ENCODE data around the gene AK4.
"Not testable (repeated sequence)": the region's sequence is repeated elsewhere in the genome, so short reads cannot be mapped to it uniquely, and the experiment has no call there.

The AK4 gene

DNA sequence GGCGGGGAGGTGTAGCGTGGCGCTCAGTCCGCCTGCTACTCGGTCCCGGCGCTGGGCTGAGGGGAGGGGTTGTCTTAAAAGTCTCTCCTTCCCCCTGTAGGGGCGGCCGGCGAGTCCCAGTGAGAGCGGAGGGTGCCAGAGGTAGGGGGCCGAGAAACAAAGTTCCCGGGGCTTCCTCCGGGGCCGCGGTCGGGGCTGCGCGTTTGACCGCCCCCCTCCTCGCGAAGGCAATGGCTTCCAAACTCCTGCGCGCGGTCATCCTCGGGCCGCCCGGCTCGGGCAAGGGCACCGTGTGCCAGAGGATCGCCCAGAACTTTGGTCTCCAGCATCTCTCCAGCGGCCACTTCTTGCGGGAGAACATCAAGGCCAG is at the start of gene AK4:
TSS of gene AK4 (plus strand) at position 26 of the 370 bp plus-strand sequence. CDS start at position 231, 205 bp downstream.
- not testable (repeated sequence) for DNase-seq

GRCh38 chr1:65103807-65104206 is 44.2 kb upstream of the AK4 start:
- no peak for DNase-seq

DNA sequence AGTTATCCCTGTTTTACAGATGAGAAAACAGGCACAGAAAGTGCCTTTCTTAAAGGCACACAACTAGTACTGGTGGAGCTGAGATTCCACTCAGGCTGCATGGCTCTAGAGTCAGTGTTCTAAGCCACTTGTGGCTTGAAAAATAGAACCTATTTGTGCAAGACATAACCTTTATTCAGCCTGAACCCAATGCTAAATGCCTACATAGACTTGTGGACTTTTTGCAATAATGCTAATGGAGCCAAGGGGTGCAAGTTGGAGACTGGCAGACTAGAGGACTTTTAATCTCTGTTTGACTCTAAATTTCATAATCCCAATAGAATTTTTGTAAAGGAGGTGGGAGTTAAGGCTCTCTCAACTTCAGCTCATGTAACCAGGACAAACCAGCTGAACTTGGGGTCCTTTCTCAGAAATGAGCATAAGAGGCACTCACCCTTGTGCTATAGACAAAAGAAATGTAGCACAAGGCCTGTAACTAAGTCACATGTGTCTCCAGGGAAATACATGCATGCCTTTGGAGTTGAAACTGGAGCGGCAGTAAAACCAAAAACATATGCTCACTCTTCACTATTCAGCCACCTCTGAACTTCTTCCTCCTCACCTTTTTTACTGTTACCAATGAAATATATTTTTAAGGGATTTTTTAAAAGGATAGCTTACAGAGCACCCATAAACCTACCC is 43.0 kb upstream of the AK4 start:
- DNase-seq, result no peak

DNA sequence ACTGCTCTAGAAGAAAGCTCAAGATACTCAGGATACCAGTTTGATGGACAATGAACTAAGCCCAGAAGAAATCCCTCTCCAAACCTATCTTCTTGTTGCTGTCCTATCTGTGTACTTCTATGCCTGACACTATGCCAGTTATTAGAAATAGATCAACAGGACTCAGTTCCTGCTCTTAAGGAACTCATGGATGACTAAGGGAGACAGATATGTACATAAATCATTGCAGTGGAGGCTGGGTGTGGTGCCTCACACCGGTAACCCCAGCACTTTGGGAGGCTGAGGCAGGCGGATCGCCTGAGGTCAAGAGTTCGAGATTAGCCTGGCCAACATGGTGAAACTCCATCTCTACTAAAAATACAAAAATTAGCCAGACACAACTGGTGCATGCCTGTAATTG is 42.4 kb upstream of the AK4 start:
- no peak for DNase-seq

DNA sequence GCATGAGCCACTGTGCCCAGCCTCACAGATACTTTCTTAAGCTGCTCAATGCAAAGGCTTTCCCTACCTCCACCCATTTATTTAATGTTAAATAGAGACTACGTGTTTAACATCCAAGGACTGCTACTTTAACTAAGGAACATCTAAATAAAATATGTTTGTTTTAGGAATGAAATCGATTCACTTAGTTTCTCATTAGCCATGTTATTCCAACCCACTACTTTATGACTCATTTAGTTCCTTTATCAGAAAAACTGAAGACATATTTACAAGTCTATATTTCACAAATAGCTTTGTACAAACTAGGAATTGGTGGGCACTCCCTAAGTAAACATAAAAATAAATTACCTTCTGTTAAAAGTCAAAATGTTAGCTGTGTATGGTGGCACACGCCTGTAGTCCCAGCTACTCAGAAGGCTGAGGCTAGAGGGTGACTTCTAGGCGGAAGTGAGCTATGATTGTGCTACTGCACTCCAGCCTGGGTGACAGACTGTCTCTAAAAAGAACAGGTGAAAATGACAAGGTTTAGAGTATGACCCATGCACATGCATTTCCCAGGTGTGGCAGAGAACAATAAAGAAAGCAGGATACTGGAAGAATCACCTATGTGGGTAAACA is 39.9 kb upstream of the AK4 start:
- peak; percentile 68 for DNase-seq

DNA sequence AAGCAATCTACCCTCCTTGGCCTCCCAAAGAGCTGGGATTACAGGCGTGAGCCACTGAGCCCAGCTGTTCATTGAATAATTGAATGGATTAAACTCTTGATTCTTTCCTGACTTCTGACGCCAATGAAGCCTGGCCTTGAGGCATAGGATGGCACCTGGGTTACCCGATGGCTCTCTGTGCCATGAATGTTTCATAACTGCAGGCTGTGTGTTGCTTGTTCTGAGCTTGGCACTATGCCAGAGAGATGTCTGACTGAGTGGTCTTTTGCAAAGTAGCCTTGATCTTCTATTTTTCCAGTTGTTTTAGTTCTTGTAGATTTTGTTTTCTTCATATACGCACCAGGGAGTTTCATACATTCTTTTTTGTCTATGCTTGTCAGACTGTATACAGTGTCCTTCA is 38.5 kb upstream of the AK4 start:
- DNase-seq, result no peak

- DNase-seq, result no peak
These were observed 35.2 kb upstream of the AK4 start for GRCh38 chr1:65112811-65113210.

- DNase-seq, result no peak
These were observed 34.7 kb upstream of the AK4 start for GRCh38 chr1:65113298-65113697.

DNA sequence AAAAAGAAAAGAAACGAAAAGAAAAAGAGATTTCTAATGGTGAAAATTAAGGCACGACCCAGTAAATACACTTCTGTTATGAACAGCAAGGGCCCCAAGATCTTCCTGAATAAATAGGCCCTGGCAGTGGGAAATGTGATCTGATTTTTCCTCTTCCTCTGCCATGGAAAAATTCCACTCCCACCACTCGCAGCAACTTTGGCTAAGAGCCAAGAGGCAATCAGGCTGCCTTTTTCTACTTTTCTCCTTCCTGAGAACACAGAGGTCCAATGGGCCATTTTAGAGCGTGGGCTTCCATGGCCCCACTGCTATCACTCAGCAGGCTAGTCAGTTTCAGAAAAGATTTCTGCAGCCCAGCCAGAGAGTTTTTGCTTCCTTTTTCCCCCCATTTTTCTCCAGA is 33.7 kb upstream of the AK4 start:
- DNase-seq, result no peak

- DNase-seq, result no peak
These were observed 28.1 kb upstream of the AK4 start for GRCh38 chr1:65119951-65120350.

DNA sequence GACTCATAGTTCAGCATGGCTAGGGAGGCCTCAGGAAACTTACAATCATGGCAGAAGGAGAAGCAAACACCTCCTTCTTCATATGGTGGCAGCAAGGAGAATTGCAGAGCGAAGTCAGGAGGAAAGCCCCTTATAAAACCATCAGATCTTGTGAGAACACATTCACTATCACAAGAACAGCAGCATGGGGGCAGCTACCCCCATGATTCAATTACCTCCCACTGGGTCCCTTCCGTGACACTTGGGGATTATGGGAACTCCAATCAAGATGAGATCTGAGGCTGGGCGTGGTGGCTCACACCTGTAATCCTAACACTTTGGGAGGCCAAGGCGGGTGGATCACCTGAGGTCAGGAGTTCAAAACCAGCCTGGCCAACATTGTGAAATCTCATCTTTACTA is 18.9 kb upstream of the AK4 start:
- DNase-seq, result not testable (repeated sequence)

DNA sequence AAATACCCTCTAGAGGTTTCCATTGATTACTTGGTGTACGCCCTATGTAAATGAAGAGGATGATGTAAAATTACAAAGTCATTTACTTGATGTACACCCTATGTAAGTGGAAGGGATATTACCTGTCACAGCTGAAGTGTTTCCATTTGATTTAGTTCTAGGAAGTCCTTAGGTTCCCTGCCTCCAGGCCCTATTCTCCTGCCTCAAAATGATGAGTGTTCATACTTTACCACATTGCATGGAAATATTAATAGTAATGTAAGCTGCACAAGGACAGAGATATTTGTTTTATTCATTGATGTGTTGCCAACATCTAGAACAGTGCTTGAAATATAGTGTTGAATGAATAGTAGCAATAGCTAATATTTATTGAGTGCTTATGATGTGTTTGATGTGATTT is 9.5 kb upstream of the AK4 start:
- no peak for DNase-seq

GRCh38 chr1:65139793-65140192 is 8.2 kb upstream of the AK4 start:
- not testable (repeated sequence) for DNase-seq

GRCh38 chr1:65141394-65141793 is 6.6 kb upstream of the AK4 start:
- DNase-seq, result no peak

GRCh38 chr1:65141918-65142317 is 6.1 kb upstream of the AK4 start:
- DNase-seq, result no peak

- DNase-seq, result not testable (repeated sequence)
These were observed 4.8 kb upstream of the AK4 start for GRCh38 chr1:65143112-65143658.

- DNase-seq, result no peak
These were observed 1.0 kb upstream of the AK4 start for GRCh38 chr1:65146908-65147423.

GRCh38 chr1:65147424-65148177 is 402 bp upstream of the AK4 start:
- no peak for DNase-seq

DNA sequence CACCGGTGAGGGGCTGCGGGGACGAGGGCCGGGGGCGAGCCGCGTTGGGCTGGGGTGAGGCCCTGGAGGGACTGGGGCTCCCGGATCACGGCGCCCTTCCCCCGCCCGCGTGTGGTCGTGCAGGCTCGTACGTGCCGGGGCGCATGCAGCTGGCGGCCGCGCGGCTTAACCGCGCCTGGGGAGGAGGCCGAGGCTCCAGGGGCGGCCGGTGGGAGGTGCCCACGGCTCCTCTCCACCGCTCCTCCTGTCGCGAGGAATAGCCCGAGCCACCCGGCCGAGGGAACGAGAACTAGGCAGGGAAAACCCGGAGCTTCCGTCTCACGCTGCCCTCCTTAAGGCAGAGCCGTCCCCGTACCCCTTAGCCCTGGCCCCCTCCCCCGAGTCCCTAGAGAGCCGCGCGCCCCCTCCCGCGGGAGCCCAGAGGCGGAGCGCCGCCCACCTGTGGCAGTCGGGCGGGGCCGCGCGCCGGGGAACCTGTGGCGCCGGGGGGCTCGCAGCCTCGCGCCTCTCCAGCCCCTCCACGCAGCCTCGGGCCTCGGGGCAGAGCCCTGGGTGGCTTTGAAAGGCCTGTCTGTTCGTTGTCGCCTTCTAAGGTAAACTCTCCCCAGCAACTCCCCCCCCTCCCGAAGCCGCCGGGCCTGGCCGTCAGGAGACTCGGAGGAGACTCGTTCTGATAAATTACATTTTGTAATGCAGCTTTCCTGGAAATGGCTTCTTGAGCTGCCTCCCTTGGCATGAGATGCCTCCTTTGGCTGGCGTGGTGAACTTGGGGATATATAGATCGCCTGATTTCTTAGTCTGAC is 746 bp downstream of the AK4 start:
- no peak for DNase-seq

DNA sequence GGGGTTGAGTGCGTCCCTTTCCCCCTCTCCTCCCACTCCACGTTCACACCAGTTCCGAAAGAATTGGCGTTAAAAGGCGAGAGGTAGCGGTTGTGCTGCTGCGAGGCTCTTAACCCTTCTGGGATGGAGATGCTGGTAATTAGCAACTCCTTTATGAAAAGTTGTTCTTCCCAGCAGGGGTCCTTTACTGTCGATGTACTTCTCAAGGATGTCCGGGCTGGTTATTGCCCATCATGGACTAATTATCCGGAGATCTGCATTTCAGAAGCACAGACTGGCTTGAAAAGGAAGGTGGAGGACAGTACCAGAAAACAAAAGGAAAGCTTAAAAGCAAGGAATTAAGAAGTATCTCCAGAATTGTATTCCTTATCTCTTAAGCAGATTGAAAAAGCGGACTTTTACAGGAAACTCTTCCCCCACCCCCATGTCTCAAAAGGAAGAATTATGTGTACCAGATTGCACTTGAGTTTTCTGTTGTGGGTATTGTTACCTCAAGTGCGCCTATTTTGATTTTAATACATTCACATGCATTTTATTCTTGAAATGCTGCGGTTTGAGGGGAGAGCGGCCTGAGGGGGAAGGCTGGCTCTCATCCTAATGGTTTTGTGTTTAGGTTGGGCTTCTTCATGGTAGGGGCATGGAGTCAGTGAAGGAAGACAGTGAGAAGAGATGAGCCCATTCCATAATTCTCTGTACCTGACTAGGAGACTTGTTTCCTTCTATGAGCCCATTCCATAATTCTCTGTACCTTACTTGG is 1.5 kb downstream of the AK4 start:
- DNase-seq, result no peak

DNA sequence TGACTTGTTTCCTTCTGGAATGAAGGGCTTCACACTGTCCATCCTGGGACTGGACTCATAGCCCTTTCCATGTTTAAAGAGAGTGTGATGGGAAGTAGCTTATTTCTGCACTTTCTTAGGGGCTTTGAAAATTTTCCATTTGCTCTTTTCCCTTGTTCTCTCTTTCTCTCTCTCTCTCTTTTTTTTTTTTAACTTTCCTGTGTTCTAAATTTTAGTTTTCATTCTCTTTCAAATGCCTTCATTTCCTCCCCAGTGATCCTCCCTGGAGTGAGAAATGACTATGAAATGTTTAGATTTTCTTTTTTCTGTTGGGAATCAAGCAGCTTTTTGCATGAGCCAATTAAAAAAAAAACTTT is 2.1 kb downstream of the AK4 start:
- DNase-seq, result no peak

DNA sequence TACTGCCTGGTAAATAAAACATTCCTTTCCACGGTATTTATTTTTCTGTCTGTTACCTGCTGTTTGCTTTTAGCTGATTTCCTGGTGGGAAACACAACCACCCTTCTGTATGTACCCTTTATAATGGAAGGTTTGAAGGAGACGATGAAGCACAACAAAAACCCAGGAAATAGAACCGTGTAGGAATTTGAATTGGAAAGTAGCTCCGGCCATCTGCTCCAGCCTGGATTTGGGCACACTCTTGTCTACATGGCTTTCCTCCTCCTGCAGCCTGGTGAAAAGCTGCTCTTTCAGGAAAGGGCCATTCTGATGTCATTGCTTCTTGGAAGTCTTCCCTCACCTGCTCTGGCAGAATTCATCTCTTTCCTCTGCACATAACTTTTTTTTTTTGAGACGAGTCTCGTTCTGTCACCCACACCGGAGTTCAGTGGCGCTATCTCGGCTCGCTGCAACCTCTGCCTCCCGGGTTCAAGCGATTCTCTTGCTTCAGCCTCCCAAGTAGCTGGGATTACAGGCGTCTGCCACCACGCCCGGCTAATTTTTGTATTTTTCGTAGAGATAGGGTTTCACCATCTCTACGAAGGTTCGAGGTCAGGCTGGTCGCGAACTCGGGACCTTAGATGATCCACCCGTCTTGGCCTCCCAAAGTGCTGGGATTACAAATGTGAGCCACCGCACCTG is 2.7 kb downstream of the AK4 start:
- DNase-seq, result no peak
